GM12891 (cell line): ENCODE results near the gene HCST.
"Not testable (repeated sequence)": the region's sequence is repeated elsewhere in the genome, so short reads cannot be mapped to it uniquely, and the experiment has no call there.

Experiments
- DNase-seq: peaks from one replicate; pipeline ENCODE4 v3.0.0; 2011; ENCODE audit warnings: low spot score; ENCODE audit not compliant: insufficient read length
- FAIRE-seq: peaks from 2 replicates; lab custom pipeline; 2011; peaks lifted over from hg19 to GRCh38; lab: Jason Lieb, UNC
- PAX5 ChIP-seq: IDR thresholded peaks from 2 replicates; pipeline ENCODE4 v1.6.1; 2011; ENCODE audit warnings: low read length, moderate library complexity, mild to moderate bottlenecking; ENCODE audit not compliant: insufficient read depth, severe bottlenecking
- POLR2A ChIP-seq: IDR thresholded peaks from 2 replicates; pipeline ENCODE4 v1.6.1; 2011; ENCODE audit warnings: low read depth, low read length, control low read depth
- POLR2AphosphoS5 ChIP-seq: IDR thresholded peaks from 2 replicates; pipeline ENCODE4 v1.6.1; 2011; ENCODE audit warnings: low read depth, low read length, control low read depth
- POU2F2 ChIP-seq: IDR thresholded peaks from 2 replicates; pipeline ENCODE4 v1.6.1; 2011; ENCODE audit warnings: low read depth, mild to moderate bottlenecking, control low read depth, low read length, moderate library complexity
- SPI1 ChIP-seq: IDR thresholded peaks from 2 replicates; pipeline ENCODE4 v1.6.1; 2011; ENCODE audit warnings: low read depth, low read length, control low read depth
- TAF1 ChIP-seq: IDR thresholded peaks from 2 replicates; pipeline ENCODE4 v1.6.1; 2011; ENCODE audit warnings: low read depth, low read length, control low read depth

HCST gene

DNA sequence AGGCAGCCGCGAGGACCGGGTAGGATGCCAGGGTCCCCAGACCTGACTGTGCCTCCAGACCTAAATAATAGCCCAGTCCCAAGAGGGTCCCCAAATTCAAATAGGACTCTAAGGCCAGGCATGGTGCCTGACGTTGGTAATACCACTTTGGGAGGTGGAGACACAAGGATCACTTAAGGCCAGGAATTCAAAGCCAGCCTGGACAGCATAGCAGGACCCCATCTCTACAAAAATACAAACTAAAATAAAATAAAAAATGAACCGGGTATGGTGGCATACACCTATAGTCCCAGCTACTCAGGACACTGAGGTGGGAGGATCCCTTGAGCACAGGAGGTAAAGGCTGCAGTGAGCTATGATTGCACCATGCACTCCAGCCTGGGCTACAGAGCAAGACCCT is 39.3 kb upstream of the HCST start:
- no peak for FAIRE-seq
- TF ChIP-seq SPI1: no peak
- TF ChIP-seq POU2F2: no peak
- no peak for TF ChIP-seq TAF1
- no peak for TF ChIP-seq POLR2AphosphoS5
- no peak for TF ChIP-seq POLR2A
- TF ChIP-seq PAX5: no peak
- no peak for DNase-seq

DNA sequence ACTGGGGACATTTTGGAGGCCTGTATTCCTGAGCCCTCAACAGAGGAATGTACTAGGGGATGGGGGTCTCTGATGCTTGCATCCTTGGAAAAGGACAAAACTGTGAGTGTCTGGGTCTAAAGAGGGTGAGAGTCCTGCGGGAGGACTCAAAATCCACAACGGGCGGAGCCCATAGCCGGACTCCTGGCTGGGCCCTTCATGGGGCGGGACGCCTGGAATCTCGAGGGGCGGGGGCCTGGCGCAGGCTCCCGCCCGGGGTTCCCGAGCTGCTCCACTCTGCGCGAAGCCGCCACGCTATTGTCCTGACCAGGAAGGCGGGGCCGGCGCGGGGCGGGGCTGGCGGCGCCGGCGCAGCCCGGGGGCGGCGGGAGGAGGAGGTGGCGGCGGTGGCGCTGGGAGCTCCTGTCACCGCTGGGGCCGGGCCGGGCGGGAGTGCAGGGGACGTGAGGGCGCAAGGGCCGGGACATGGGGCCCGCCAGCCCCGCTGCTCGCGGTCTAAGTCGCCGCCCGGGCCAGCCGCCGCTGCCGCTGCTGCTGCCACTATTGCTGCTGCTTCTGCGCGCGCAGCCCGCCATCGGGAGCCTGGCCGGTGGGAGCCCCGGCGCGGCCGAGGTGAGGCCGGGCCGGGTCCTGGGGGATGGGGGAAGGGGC is 34.0 kb upstream of the HCST start, which contains the start of gene APLP1:
APLP1 (plus strand) TSS at position 403 of the 651 bp plus-strand sequence; CDS start at position 466, 63 bp downstream.
- TF ChIP-seq SPI1: no peak
- TF ChIP-seq TAF1: no peak
- no peak for TF ChIP-seq PAX5
- TF ChIP-seq POU2F2: no peak
- no peak for TF ChIP-seq POLR2A
- no peak for TF ChIP-seq POLR2AphosphoS5
- DNase-seq: no peak
- peak; percentile 26 for FAIRE-seq

DNA sequence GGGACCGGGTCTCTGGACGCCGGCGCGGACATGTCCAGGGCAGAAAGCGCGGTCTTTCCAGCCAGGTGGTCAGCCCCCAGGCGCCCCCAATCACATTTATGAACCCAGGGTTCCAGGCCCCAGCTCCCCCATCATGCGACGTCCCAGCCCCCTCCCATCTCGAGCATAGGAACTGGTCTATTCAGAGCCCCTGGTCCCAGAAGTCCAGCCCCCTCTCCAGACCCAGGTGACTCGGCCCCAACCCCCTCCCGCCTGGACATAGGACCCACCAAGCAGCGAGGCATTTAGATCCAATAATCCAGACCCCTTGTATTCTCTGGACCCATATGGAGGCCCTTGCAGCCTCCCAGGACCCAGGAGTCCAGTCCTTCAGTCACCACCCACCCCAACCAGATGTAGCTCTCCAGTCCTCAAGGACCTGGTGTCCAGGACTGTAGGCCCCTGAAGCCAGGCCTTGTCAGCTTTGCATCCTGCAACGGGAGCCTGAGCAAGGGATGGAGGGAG is 33.5 kb upstream of the HCST start:
- FAIRE-seq: no peak
- DNase-seq: no peak
- no peak for TF ChIP-seq POU2F2
- TF ChIP-seq SPI1: no peak
- no peak for TF ChIP-seq POLR2AphosphoS5
- no peak for TF ChIP-seq PAX5
- no peak for TF ChIP-seq TAF1
- no peak for TF ChIP-seq POLR2A

DNA sequence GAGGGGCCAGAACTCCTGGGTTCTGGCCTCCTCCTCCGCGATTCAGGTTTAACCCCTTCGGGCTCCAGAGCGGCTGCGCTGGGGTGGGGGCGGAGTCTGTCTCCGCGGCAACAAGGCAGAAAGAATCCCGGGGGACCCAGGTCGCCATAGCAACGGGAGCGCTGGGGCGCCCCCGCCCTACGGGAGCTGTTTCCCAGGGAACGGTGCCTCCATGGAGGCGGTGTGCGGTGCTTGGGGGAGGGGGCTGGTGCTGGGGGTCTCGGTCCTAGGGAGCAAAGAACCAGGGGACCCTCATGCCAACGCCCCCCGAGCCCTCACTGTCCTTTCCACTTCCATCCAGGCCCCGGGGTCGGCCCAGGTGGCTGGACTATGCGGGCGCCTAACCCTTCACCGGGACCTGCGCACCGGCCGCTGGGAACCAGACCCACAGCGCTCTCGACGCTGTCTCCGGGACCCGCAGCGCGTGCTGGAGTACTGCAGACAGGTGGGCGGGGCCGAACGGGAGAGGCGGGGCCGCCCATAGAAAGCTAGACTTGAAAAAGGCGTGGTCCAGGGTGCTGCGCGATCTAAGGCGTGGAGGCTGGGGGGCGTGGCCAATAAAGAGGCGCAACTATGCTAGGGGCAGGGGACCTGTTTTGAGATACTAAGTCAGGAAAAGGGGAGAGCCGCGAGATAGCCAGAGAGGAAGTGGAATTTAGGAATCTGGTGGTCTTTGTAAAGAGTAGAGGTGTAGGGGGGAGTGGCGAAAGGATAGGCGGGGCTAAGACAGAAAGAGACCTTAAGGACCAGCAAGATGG is 32.8 kb upstream of the HCST start:
- peak; percentile 88 for FAIRE-seq
- DNase-seq: peak; percentile 87
- no peak for TF ChIP-seq POU2F2
- no peak for TF ChIP-seq TAF1
- no peak for TF ChIP-seq POLR2A
- TF ChIP-seq PAX5: no peak
- no peak for TF ChIP-seq POLR2AphosphoS5
- no peak for TF ChIP-seq SPI1

DNA sequence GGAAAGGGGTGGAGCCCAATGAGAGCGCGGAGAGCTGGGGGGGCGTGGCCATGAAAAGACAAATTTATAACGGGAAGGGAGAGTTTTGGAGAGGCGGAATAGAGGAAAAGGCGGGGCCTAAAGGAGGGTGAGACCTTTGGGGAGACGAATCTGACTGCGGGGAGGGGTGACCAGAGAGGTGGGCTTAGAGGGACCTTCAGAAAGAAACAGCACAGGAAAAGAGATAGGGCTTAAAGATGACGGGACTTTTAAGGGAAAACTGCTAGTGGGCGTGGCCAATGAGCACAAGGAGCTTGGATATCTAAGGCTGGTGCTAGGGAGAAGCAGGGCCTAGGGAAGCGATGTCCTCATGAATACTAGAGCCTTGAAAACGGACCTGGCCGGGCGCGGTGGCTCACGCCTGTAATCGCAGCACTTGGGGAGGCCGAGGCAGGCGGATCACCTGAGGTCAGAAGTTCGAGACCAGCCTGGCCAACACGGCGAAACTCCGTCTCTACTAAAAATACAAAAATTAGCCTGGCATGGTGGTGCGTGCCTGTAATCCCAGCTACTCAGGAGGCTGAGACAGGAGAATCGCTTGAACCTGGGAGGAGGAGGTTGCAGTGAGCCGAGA is 32.1 kb upstream of the HCST start:
- DNase-seq, FAIRE-seq: not testable (repeated sequence)

DNA sequence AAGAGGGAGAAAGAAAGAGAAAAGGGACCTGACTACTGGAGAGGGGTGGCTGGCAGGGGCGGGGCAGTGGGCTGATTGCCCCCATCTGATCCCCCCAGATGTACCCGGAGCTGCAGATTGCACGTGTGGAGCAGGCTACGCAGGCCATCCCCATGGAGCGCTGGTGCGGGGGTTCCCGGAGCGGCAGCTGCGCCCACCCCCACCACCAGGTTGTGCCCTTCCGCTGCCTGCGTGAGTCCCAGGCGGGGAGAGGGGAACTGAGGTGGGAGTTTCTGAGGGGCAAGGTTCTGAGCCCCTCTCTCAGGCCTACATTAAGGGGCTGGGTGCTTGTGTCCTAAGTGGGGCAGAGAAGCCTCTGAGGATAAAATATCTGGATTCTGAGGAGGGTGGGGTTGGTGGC is 31.5 kb upstream of the HCST start:
- FAIRE-seq: no peak
- no peak for TF ChIP-seq POLR2AphosphoS5
- no peak for TF ChIP-seq TAF1
- TF ChIP-seq POLR2A: no peak
- no peak for TF ChIP-seq PAX5
- no peak for TF ChIP-seq POU2F2
- TF ChIP-seq SPI1: no peak
- DNase-seq: no peak

DNA sequence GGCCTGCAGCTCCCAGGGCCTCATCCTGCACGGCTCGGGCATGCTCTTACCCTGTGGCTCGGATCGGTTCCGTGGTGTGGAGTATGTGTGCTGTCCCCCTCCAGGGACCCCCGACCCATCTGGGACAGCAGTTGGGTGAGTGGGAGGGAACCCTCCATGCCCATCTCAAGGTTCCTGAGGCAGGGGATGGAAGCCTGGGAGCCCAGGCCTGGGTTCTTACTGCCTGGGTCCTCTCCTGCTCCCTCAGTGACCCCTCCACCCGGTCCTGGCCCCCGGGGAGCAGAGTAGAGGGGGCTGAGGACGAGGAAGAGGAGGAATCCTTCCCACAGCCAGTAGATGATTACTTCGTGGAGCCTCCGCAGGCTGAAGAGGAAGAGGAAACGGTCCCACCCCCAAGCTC is 30.7 kb upstream of the HCST start:
- FAIRE-seq (no peak), DNase-seq (no peak)
- TF ChIP-seq PAX5 (no peak), SPI1 (no peak), POLR2A (no peak), TAF1 (no peak), POLR2AphosphoS5 (no peak), POU2F2 (no peak)

DNA sequence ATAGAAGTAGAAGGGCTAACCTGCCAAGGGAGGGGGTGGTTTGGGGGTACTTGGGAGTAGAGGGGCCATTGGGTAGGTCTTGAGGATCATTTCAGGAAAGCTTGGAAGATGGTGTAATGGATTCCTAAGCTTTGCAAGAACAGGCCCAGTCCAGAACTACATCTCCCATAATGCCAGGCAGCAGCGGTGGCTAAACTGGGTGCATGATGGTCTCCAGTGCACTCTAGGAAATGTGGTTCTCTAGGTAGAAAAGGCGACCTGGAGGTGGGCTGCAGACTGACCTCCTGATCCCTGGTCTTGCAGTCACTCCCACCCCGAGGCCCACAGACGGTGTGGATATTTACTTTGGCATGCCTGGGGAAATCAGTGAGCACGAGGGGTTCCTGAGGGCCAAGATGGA is 30.1 kb upstream of the HCST start:
- DNase-seq: no peak
- FAIRE-seq: peak; percentile 35
- TF ChIP-seq TAF1 (no peak), POU2F2 (no peak), POLR2AphosphoS5 (no peak), SPI1 (no peak), PAX5 (no peak), POLR2A (no peak)

DNA sequence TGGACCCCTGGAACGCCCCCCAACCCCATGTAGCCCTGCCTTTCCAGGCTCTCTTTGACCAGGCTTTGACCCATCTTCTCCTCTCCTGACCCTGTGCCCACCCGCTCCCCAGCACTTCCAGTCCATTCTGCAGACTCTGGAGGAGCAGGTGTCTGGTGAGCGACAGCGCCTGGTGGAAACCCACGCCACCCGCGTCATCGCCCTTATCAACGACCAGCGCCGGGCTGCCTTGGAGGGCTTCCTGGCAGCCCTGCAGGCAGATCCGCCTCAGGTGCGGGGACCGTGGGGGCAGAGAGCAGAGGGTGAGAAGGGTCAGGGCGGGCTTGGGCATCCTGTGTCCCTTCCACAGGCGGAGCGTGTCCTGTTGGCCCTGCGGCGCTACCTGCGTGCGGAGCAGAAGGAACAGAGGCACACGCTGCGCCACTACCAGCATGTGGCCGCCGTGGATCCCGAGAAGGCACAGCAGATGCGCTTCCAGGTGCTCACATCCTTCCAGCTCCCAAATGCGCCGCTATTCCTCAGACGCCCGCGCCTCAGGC is 27.9 kb upstream of the HCST start:
- no peak for FAIRE-seq
- no peak for DNase-seq

More for the DNA sequence above, 27.9 kb upstream of the HCST start:
- TF ChIP-seq POLR2A (no peak), POLR2AphosphoS5 (no peak), POU2F2 (no peak), TAF1 (no peak), PAX5 (no peak), SPI1 (no peak)
